ENCODE data around the gene ZNF346.

Gene ZNF346

DNA sequence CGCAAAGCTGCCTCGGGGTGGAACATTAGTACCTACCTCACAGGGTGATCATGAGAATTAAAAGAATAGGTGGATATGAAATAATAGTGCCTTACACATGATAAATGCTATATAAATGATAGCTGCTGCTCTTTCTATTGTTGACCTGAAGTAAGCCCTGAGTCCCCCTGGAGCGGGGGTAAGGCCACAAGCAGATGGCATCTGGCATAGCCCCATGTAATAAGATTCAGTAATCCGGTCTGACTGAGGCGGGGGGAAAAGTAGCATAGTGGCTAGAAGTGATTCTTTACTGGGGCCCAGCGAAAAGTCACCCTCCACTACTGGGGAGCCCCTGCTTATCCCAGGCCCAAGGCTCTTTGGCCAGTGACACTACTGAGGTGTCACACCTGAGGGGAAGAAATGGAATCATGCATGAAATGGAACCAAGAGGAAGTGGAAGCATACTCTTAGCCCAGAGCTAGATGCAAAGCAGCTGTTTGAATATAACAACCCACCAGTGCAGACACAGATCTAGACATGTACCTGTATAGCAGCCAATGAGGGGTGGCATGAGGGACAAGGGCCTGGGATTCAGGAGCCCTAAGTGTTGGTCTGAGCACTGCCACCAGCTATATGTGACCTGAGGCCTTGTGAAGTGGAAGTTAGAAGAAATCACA lies 48.2 kb downstream of the ZNF346 start:
- DNase-seq (ENCODE audit: low spot score) = no peak

DNA sequence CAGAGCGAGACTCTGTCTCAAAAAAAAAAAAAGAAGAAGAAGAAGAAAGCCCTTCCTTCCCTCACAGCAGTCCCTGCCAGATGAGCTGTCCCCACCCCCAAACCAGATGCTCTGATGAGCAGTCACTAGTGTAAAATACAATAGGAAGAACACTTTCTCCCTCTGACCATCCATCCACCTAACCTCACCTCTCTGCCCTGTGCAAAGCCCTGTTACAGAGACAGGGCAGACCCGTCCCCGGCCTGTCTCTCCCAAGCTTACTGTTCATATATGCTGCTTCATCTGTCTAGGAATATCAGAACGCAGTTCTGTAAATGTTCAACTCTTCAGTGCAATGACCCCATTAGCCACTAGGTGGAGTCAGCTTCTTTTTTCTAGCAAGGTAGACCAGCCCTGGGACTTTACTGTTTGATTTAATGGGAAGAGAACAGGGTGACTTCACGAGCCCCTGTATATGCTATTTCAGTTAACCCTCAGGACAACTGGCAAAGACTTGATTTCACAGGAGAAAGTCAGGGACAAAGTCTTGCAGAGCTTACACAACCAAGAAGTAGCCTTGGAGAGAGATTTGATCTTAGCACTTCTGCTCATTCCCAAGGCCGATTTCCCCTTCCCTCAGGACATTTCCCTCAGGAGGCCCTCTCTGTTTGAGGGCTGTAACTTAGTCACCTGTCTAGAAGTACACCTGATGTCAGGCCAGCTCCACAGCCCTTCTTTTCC lies 49.3 kb downstream of the ZNF346 start:
- peak; percentile 88 for DNase-seq (ENCODE audit: low spot score)

DNA sequence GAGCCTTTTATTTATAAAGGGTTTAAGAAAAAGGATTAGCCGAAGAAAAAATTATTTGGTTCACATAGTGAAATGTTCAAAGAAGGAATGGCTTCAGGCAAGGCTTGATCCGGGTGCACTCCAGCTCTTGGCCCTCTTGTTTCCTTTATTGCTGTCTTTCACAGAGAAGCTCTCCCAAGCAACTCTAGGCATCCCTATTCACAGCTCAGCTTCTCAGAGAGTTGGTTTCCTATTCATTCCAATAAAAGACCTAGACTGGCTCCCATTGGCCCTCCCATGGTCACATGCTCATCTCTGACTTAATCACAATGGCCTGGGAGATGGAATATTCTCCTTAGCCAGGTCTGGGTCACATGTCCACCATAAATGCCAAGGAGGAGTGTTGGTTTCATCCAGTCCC lies 54.8 kb downstream of the ZNF346 start:
- DNase-seq (ENCODE audit: low spot score) = no peak

DNA sequence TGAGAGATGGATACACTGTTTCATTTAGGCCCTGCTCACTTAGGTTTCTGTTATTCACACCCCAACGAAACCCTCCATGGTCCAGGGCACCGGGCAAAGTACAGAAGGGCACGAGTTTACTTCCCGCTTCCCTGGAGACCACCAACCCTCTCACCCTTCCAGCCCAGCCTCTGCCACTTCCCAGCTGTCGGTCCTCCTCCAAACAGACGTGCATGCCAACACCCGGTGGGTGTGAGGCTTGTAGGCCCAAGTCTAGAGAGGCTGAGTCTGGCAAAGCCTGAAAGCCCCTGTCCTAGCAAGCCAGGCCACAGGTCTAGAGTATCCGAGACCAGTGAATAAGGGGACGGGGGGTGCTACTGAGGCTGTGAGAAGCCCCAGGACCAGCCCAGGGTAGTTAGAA lies 57.1 kb downstream of the ZNF346 start:
- DNase-seq (ENCODE audit: low spot score) = no peak

DNA sequence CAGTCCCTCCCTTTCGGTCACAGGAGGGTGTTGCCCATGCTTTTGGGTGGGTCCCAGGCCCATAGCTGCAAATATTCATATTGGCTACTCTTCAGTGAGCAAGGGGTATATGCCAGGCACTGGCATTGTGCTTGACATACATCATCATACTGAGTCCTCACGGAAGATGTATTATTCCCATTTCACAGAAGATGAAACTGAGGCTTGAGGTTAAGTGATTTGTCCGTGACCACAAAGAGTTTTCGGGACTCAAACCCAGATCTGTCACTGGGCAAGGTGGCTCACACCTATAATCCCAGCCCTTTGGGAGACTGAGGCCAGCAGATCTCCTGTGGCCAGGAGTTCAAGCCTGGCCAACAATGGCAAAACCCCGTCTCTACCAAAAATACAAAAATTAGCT lies 57.8 kb downstream of the ZNF346 start:
- DNase-seq (ENCODE audit: low spot score) = no peak

DNA sequence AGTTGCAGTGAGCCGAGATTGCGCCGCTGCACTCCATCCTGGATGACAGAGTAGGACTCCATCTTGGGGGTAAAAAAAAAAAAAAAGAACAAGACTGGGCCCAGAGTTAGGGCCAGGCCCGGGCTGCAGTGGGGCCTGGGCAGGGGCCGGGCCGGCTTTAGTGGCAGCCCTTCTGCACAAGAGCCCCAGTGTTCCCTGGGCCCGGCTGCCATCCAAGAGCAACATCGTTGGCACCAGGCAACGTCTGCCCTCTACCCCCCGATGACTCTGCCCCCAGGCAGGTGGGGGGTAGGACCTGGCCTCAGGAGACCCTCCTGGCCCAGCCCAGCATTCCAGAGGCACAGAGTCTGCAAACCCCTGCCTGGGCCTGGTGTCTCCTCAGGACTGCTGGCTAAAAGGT lies 59.4 kb downstream of the ZNF346 start:
- DNase-seq (ENCODE audit: low spot score) = no peak

DNA sequence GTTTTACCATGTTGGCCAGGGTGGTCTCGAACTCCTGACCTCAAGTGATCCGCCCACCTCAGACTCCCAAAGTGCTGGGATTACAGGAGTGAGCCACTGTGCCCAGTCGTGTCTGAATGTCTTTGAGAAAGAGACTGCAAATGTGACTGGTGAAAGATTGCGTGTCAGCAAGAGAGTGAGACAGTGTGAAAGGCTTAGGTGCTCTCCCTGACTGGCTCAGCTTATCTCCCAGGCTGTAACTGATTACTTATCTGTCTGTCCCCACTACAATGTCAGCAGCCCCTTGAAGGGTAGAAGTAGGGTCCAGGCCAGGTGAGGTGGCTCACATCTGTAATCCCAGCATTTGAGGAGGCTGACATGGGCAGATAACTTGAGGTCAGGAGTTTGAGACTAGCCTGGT lies 60.9 kb downstream of the ZNF346 start:
- DNase-seq (ENCODE audit: low spot score) = no peak

DNA sequence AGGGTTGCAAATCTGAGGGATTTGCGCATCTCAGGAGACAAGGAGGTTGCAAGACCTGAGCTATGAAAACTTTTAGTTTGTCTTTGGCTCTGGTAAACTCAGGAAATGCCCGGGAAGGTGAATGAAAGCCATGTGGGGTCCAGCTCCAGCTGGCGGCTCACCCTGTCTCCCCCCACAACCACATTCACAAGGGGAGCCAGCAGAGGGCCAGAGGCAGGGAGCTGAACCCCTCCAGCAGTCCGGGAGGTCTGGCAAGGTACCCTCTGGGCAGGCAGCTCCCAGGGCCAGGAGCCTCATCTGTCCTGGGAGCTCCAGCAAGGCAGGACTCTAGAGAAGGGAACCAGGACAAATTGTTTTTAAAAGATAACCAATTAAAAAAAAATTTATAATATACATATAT lies 61.7 kb downstream of the ZNF346 start:
- no peak for DNase-seq (ENCODE audit: low spot score)

DNA sequence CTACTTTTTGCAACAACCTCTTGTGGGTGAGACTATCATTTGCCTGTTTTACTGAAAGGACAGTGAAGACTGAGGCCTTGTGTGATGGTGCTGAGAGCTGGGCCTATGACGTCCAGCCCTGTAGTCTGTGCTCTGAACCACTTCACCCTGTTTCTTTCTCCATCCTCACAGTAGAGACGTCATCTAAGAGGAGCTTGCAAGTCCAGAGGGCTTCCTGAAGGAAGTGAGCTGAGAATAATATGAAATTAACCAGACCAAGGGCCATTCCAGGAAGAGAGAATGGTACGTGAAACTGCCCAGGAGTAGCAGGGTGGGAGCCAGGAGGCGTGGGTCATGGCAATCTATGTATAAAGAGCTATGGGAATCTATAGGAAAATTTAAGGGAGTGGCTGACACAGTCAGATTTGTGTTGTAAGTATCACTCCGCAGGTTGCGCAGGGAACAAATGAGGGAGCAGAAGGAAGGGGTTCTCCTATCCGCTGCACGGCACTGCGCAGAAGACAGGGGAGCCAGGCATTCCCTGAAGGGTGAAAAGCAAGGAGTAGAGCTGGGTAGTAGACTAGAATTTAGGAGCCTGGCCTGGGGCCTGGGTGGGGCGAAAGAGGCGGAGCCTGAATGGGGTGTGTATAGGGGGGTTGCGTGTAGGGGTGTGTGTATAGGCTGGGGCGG lies 63.6 kb downstream of the ZNF346 start:
- no peak for DNase-seq (ENCODE audit: low spot score)

DNA sequence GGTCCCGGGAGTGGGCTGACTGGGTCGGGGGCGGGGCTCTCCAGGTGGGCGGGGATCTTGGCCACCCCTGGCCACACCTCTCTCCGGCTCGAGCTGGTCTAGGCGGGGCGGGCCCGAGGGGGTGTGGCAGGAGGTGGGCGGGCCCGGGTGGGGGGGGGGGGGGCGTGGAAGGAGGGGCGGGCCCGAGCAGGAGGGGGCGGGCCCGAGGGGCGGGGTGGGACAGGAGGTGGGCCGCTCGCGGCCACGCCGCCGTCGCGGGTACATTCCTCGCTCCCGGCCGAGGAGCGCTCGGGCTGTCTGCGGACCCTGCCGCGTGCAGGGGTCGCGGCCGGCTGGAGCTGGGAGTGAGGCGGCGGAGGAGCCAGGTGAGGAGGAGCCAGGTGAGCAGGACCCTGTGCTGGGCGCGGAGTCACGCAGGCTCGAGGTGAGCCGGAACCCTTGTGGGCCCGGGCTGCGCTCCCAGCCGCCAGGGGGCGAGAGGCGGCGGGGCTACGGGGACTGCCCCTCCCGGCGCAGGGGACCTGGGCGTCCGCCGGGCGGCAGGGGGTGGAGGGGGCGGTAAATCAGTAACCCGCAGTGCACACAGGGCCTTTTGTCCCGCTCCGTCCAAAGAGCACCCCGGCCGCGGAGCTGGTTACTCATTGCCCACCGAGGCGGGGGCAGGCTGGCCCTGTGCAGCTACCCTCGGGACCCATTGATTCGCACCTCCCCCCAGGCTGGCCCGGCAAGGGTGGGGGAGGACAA lies 64.3 kb downstream of the ZNF346 start, which contains the start of gene FGFR4:
Gene FGFR4 (plus strand): TSS at position 262 of the 744 bp plus-strand sequence. CDS start 2,688 bp downstream, outside the sequence.
- DNase-seq (ENCODE audit: low spot score) = peak; percentile 81

DNA sequence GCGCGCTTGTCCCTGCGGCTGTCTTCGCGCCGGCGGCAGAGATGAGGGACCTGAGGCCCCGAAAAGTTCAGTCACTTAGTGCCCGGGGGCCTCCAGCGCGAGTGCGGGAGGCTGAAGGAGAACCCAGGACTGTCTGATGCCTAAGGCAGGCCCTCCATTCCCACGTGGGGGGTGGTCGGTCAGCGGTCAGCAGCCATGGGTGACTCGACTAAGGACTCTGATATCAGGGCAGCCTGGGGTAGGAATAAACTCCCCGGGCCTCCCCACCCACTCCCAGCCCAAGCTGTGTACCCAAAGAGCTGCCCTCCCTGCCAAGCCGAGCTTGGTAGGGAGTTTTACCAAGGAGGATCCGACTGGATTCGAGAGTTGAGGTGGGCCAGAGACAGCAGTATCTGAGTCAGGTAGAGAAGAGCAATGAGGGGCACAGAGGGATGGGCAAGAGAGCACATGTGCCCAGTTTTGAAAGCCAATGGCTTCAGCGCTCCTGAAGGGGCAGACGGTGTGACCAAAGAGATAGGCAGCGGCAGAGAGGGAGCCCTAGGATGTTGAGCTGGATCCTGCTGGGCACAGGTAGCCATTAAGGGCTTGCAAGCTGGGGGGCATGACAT lies 65.0 kb downstream of the ZNF346 start:
- DNase-seq (ENCODE audit: low spot score) = no peak

DNA sequence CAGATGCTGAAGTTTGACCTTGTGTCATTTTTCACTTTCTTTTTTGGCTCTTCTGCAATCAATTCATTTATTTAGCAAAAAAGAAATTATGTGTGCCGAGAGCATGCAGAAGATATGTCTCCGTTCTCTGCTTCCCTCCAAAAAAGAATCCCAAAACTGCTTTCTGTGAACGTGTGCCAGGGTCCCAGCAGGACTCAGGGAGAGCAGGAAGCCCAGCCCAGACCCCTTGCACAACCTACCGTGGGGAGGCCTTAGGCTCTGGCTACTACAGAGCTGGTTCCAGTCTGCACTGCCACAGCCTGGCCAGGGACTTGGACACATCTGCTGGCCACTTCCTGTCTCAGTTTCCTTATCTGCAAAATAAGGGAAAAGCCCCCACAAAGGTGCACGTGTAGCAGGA lies 66.6 kb downstream of the ZNF346 start:
- DNase-seq (ENCODE audit: low spot score) = no peak

DNA sequence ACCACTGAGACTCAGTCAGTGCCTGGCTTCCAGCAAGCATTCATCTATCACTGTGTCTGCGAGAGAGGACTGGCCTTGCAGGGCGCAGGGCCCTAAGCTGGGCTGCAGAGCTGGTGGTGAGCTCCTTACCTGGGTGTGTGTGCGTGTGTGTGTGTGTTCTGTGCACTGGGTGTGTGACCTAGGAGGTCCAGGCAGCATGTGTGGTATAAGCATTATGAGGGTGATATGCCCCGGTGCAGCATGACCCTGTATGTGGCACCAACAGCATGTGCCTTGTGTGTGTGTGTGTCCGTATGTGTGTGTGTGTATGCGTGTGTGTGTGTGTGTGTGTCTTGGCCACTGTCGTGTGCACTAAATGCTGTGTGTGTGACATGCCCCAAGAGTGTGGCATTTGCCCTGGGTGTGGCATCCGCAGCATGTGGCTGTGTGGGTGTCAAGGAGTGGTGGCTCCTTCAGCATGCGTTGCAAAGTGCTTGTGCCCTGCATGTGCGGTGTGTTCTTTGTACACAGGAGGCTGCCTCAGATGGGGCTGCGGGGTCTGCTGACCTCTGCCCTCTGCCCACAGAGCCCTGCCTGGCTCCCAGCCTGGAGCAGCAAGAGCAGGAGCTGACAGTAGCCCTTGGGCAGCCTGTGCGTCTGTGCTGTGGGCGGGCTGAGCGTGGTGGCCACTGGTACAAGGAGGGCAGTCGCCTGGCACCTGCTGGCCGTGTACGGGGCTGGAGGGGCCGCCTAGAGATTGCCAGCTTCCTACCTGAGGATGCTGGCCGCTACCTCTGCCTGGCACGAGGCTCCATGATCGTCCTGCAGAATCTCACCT lies 67.5 kb downstream of the ZNF346 start:
- DNase-seq (ENCODE audit: low spot score) = no peak

DNA sequence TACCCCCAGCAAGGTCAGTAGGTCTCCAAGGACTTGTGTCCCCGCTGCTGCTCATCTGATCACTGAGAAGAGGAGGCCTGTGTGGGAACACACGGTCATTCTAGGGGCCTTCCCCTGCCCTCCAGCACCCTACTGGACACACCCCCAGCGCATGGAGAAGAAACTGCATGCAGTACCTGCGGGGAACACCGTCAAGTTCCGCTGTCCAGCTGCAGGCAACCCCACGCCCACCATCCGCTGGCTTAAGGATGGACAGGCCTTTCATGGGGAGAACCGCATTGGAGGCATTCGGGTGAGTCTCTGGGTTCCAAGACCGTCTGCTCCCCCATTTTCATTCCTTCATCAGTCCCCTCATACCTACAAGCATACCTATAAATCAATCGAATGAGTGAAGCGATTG lies 68.3 kb downstream of the ZNF346 start:
- DNase-seq (ENCODE audit: low spot score) = no peak

DNA sequence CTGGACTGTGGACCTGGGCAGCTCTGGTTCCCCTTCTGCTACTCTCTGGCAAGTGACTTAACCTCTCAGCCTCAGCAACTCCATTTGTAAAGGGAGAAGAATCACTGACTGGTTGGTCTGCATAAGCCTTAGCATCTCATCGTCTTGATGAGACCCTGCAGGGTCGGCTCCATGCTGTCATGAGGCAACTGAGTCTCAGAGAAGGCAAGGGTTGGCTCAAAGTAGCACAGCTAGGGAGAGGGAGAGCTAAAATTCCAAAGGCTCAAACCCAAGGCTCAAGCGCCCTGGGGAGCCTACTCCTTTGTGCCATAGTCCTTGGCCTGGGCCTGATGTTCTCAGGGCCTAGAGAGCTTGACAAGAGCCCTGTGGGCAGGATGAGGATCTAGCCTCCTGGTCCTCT lies 68.7 kb downstream of the ZNF346 start:
- no peak for DNase-seq (ENCODE audit: low spot score)

DNA sequence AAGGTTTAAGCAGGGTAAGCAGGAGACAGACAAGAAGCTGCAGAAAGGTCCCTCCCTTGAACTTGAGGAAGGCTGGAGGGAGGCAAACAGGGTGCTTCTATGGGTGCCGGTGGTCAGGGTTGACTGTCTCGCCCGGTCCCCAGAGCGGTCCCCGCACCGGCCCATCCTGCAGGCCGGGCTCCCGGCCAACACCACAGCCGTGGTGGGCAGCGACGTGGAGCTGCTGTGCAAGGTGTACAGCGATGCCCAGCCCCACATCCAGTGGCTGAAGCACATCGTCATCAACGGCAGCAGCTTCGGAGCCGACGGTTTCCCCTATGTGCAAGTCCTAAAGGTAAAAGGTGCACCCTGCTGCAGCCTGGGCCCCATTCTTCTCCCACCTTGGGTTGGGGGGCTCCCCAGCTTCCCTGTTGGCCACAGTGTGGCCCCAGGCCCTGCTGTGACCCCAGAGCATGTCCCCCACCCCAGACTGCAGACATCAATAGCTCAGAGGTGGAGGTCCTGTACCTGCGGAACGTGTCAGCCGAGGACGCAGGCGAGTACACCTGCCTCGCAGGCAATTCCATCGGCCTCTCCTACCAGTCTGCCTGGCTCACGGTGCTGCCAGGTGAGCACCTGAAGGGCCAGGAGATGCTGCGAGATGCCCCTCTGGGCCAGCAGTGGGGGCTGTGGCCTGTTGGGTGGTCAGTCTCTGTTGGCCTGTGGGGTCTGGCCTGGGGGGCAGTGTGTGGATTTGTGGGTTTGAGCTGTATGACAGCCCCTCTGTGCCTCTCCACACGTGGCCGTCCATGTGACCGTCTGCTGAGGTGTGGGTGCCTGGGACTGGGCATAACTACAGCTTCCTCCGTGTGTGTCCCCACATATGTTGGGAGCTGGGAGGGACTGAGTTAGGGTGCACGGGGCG lies 69.9 kb downstream of the ZNF346 start:
- DNase-seq (ENCODE audit: low spot score) = no peak

DNA sequence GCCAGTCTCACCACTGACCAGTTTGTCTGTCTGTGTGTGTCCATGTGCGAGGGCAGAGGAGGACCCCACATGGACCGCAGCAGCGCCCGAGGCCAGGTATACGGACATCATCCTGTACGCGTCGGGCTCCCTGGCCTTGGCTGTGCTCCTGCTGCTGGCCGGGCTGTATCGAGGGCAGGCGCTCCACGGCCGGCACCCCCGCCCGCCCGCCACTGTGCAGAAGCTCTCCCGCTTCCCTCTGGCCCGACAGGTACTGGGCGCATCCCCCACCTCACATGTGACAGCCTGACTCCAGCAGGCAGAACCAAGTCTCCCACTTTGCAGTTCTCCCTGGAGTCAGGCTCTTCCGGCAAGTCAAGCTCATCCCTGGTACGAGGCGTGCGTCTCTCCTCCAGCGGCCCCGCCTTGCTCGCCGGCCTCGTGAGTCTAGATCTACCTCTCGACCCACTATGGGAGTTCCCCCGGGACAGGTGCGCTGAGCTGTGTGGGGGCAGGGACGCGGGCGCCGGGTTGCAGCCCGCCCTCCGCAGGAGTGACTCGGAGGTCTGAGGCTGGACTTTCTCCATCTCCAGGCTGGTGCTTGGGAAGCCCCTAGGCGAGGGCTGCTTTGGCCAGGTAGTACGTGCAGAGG lies 70.7 kb downstream of the ZNF346 start:
- no peak for DNase-seq (ENCODE audit: low spot score)

DNA sequence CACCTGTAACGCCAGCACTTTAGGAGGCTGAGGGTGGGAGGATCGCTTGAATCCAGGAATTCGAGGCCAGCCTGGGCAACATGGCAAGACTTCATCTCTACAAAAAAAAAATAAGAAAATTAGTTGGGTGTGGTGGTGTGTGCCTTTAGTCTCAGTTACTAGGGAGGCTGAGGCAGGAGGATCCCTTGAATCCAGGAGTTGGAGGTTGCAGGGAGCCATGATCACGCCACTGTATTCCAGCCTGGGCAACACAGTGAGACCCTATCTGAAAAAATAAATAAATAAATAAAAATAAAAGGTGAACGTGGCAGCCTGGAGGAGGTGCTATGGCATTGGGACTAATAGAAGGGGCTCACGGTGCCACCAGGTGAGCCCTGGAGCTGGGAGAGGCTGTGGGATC lies 71.3 kb downstream of the ZNF346 start:
- DNase-seq (ENCODE audit: low spot score) = no peak

DNA sequence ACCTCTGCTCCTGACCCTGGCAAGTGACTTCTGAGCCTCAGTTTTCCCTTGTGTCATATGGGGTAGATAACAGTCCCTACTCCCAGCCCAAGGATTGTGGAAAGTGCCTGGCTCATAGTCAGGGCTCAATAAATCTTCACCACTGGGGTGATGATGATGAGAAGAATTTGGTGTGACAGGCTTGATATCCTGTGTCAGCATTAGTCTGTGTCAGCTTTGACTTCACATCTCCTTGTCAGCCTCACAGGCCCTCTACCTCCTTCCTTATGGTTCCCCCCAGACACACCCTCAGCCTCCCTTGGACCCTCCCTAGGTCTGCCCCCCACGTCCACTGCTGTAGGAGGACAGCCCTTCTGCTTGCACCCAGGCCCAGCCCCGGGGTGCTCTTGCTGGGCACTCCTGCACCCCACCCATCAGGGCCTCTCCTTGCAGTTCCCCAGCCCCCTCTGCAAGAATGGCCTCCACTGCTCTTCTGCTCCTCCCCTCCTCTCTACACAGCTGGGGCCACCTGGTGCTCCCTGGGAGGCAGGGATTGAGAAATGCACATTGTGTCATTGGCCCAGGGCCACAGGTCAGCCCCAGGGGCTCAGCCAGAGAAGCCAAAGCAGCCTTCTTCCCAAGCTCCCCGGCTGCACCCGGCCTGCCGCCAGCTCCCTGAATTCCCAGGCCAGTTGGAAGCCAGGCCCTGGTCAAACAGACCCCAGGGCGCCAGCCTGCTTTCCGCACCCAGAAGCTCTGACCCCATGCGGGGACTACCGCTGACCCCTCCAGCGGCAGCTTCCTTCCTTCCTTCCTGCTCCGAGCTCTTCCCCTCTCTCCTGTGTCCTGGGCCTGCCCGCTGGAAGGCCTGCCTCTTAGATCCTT lies 72.0 kb downstream of the ZNF346 start:
- DNase-seq (ENCODE audit: low spot score) = no peak
